ENCODE measurements around the gene PDGFB. TPM values are rescaled to one million over a fixed set of nuclear protein-coding genes. Genes with fewer than 3 reads are reported as not detected.

PDGFB gene
- total RNA-seq, 4 donors from 2014 or later, result 2.7 to 7.5 (median 4.0) TPM

DNA sequence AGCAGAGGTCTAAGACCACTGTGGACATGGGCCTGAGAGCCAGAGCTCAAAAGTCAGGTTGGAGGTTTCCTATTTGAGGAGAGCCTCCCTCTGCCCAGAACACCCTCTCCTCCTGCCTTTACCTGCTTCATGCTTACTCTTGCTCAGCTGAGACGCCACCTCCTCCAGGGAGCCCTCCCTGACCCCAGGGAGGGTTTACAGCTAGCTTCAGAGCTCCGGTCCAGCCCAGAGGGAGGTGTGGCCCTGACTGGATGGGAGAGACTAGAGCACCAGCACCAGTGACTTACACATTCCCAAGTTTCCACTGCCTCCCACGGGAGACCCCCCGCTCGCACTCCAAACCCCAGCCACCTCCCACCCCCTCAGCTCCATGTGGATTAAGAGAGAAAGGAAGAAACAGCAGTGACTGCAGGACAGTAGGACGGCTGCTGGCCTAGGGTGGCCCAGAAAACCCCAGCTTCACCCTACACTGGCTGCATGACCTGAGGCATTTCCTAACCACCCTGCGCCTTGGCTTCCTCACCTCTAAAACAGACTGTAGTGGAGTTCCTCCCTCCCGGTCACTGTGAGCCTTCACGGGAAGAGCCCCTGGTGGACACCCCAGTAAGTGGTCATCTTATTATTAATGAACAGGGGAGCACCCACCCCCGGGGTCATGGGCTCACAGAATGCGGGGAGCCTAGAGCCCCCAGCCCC is 24.5 kb upstream of the PDGFB start:
- intact Hi-C loops (cut with DNase I; ENCODE audit: low total_unique reads), result loop anchor here (10.0 kb wide), 2 partner anchors 516 to 1344 kb away; no protein-coding TSS in a partner anchor
- no peaks in the 10 kb centered on the region for H3K36me3 ChIP-seq
- H3K4me1 ChIP-seq, result no peaks in the 10 kb centered on the region
- H3K9me3 ChIP-seq, result no peaks in the 10 kb centered on the region
- in situ Hi-C loops (cut with MboI; ENCODE audit: low pct_ligation_motif_present in 1 of 4, low pct_unique_long_range_greater_than_20kb in 1 of 4, low sequenced_read_pairs in 3 of 4), result no loop called here
- H3K27me3 ChIP-seq, result no peaks in the 10 kb centered on the region
- TF ChIP-seq POLR2AphosphoS5 (IDR thresholded peaks at IDR 0.05) (no peak), EP300 (IDR thresholded peaks at IDR 0.05; ENCODE audit: low read depth) (no peak), CTCF (IDR thresholded peaks at IDR 0.05) (no peak), POLR2A (IDR thresholded peaks at IDR 0.05) (no peak)
- no peak overlapping the region for H3K27ac ChIP-seq
- no peak for DNase-seq
- 73 to 89% methylated on average over 3 to 11 of the region's 11 CpGs for WGBS, 2 donors (ENCODE audit: low coverage in 1 of 2)
- no peak overlapping the region for H3K4me3 ChIP-seq

GRCh38 chr22:39268645-39269044 is 23.9 kb upstream of the PDGFB start:
- WGBS, 2 donors (ENCODE audit: low coverage in 1 of 2), result 82% methylated on average over 7 of the region's 7 CpGs; no CpG with 5 or more reads in 1 of the 2 donors

GRCh38 chr22:39267974-39268373 is 23.2 kb upstream of the PDGFB start:
- WGBS, 2 donors (ENCODE audit: low coverage in 1 of 2), result 90 to 91% methylated on average over 8 of the region's 8 CpGs
- in situ Hi-C loops (cut with MboI; ENCODE audit: low pct_ligation_motif_present in 1 of 4, low pct_unique_long_range_greater_than_20kb in 1 of 4, low sequenced_read_pairs in 3 of 4) (no loop called here), intact Hi-C loops (cut with DNase I; ENCODE audit: low total_unique reads) (loop anchor here (10.0 kb wide), 2 partner anchors 517 to 1343 kb away; no protein-coding TSS in a partner anchor)
- Histone ChIP-seq H3K27me3 (no peaks in the 10 kb centered on the region), H3K27ac (no peak overlapping the region), H3K4me3 (no peak overlapping the region), H3K9me3 (no peaks in the 10 kb centered on the region), H3K36me3 (no peaks in the 10 kb centered on the region), H3K4me1 (no peaks in the 10 kb centered on the region)
- DNase-seq, result no peak
- TF ChIP-seq POLR2AphosphoS5 (IDR thresholded peaks at IDR 0.05), result no peak
- no peak for TF ChIP-seq POLR2A (IDR thresholded peaks at IDR 0.05)
- TF ChIP-seq EP300 (IDR thresholded peaks at IDR 0.05; ENCODE audit: low read depth), result no peak
- no peak for TF ChIP-seq CTCF (IDR thresholded peaks at IDR 0.05)

More at GRCh38 chr22:39268645-39269044, 23.9 kb upstream of the PDGFB start:
- Histone ChIP-seq H3K27ac (no peak overlapping the region), H3K27me3 (no peaks in the 10 kb centered on the region), H3K4me3 (no peak overlapping the region), H3K4me1 (no peaks in the 10 kb centered on the region), H3K36me3 (no peaks in the 10 kb centered on the region), H3K9me3 (no peaks in the 10 kb centered on the region)
- in situ Hi-C loops (cut with MboI; ENCODE audit: low pct_ligation_motif_present in 1 of 4, low pct_unique_long_range_greater_than_20kb in 1 of 4, low sequenced_read_pairs in 3 of 4), result no loop called here
- no peak for TF ChIP-seq POLR2A (IDR thresholded peaks at IDR 0.05)
- TF ChIP-seq EP300 (IDR thresholded peaks at IDR 0.05; ENCODE audit: low read depth), result no peak
- no peak for TF ChIP-seq CTCF (IDR thresholded peaks at IDR 0.05)
- TF ChIP-seq POLR2AphosphoS5 (IDR thresholded peaks at IDR 0.05), result no peak
- no peak for DNase-seq
- intact Hi-C loops (cut with DNase I; ENCODE audit: low total_unique reads), result loop anchor here (10.0 kb wide), 2 partner anchors 516 to 1344 kb away; no protein-coding TSS in a partner anchor

- intact Hi-C loops (cut with DNase I; ENCODE audit: low total_unique reads), result loop anchor here (10.0 kb wide), 2 partner anchors 518 to 1342 kb away; no protein-coding TSS in a partner anchor
- H3K4me1 ChIP-seq, result no peaks in the 10 kb centered on the region
- no peaks in the 10 kb centered on the region for H3K36me3 ChIP-seq
- H3K4me3 ChIP-seq, result no peak overlapping the region
- no peak for DNase-seq
- H3K27me3 ChIP-seq, result no peaks in the 10 kb centered on the region
- 56 to 90% methylated on average over 2 to 12 of the region's 12 CpGs for WGBS, 2 donors (ENCODE audit: low coverage in 1 of 2)
- peak overlapping the region in 3 of 4 donors; percentile 3 to 52 (median 16) for H3K27ac ChIP-seq
- no peaks in the 10 kb centered on the region for H3K9me3 ChIP-seq
- in situ Hi-C loops (cut with MboI; ENCODE audit: low pct_ligation_motif_present in 1 of 4, low pct_unique_long_range_greater_than_20kb in 1 of 4, low sequenced_read_pairs in 3 of 4), result no loop called here
- TF ChIP-seq CTCF (IDR thresholded peaks at IDR 0.05) (no peak), EP300 (IDR thresholded peaks at IDR 0.05; ENCODE audit: low read depth) (no peak), POLR2A (IDR thresholded peaks at IDR 0.05) (no peak), POLR2AphosphoS5 (IDR thresholded peaks at IDR 0.05) (no peak)
Observed at GRCh38 chr22:39266398-39267030, 21.7 kb upstream of the PDGFB start.

Data from transverse colon (tissue), 4 donors.